Esophagus muscularis mucosa (tissue), 4 donors: ENCODE measurements around the gene GRB2.

Experiments
- CTCF ChIP-seq, 3 experiments: fragments of 200-600 bp in 2 of 3; fragments of 450-650 bp in 1 of 3; sonication (generic) in 2 of 3; IDR thresholded peaks; one replicate each; pipeline ENCODE4 v1.5.1; 2017 to 2019; ENCODE audit warnings: antibody characterized with exemption in 3 of 3, mild to moderate bottlenecking in 2 of 3, moderate library complexity in 1 of 3
- EP300 ChIP-seq: sonication (generic); formaldehyde crosslinking; IDR thresholded peaks from one replicate; pipeline ENCODE4 v1.6.1; 2017; ENCODE audit warnings: antibody characterized with exemption
- POLR2A ChIP-seq: fragments of 450-650 bp; IDR thresholded peaks from one replicate; pipeline ENCODE4 v1.6.1; 2017; ENCODE audit warnings: antibody characterized with exemption, moderate library complexity, mild to moderate bottlenecking, low read depth
- POLR2AphosphoS5 ChIP-seq, 2 donors: sonication (generic); formaldehyde crosslinking; IDR thresholded peaks; one replicate each; pipeline ENCODE4 v1.6.1; 2017; ENCODE audit warnings: antibody characterized with exemption in 2 of 2

GRCh38 chr17:75410141-75410540 lies 4.7 kb upstream of the GRB2 start:
- no peak for TF ChIP-seq POLR2A
- TF ChIP-seq CTCF (IDR thresholded peaks at IDR 0.05) = no peak
- no peak for TF ChIP-seq EP300
- TF ChIP-seq POLR2AphosphoS5 (IDR thresholded peaks at IDR 0.05) = no peak
